AG04449 (cell line): ENCODE data around the gene PLS1.

ENCODE experiments used
- CTCF ChIA-PET: fragments of 350-600 bp; formaldehyde crosslinking; extraction: SDS; loops from one replicate; lab custom pipeline; 2021; ENCODE audit warnings: antibody characterized with exemption; lab: Yijun Ruan, JAX
- POLR2A ChIA-PET: fragments of 400-600, 350-600 bp; formaldehyde crosslinking; extraction: SDS; loops from one replicate; lab custom pipeline; 2020; ENCODE audit warnings: antibody characterized with exemption, inconsistent platforms; lab: Yijun Ruan, JAX
- DNase-seq: peaks from one replicate; pipeline ENCODE4 v3.0.0-alpha.2; 2010; ENCODE audit warnings: low read depth, low spot score
- H3K4me3 ChIP-seq: 2 replicates; pipeline ENCODE4 v1.5.1; 2011; ENCODE audit warnings: low read depth, mild to moderate bottlenecking, control low read depth, low read length
- CTCF ChIP-seq: IDR thresholded peaks from one replicate; pipeline ENCODE4 v1.5.1; 2011; ENCODE audit warnings: mild to moderate bottlenecking, moderate library complexity, low read length, control low read depth, inconsistent platforms; ENCODE audit not compliant: insufficient read depth; ENCODE audit errors: missing control alignments

The PLS1 gene

GRCh38 chr3:142657033-142657432 is 60.8 kb downstream of the PLS1 start:
- ChIA-PET POLR2A (no interaction called here), CTCF (no interaction called here)
- TF ChIP-seq CTCF: no peak
- no peak overlapping the region for H3K4me3 ChIP-seq
- DNase-seq: no peak

- CTCF ChIA-PET: no interaction called here
- H3K4me3 ChIP-seq: no peak overlapping the region
- POLR2A ChIA-PET: no interaction called here
- DNase-seq: no peak
- TF ChIP-seq CTCF: no peak
Measured at GRCh38 chr3:142660383-142660782, 64.2 kb downstream of the PLS1 start.

- no peak for DNase-seq
- ChIA-PET POLR2A (no interaction called here), CTCF (no interaction called here)
- H3K4me3 ChIP-seq: no peak overlapping the region
- no peak for TF ChIP-seq CTCF
Measured at GRCh38 chr3:142660893-142661292, 64.7 kb downstream of the PLS1 start.

GRCh38 chr3:142663865-142664264 is 67.7 kb downstream of the PLS1 start:
- no peak overlapping the region for H3K4me3 ChIP-seq
- ChIA-PET POLR2A (no interaction called here), CTCF (no interaction called here)
- no peak for TF ChIP-seq CTCF
- no peak for DNase-seq

- TF ChIP-seq CTCF: no peak
- no peak overlapping the region for H3K4me3 ChIP-seq
- ChIA-PET POLR2A (no interaction called here), CTCF (no interaction called here)
- DNase-seq: no peak
Measured at GRCh38 chr3:142664311-142664710, 68.1 kb downstream of the PLS1 start.

- CTCF ChIA-PET: no interaction called here
- TF ChIP-seq CTCF: no peak
- DNase-seq: no peak
- POLR2A ChIA-PET: no interaction called here
- H3K4me3 ChIP-seq: no peak overlapping the region
Measured at GRCh38 chr3:142664819-142665218, 68.6 kb downstream of the PLS1 start.

- ChIA-PET CTCF (no interaction called here), POLR2A (no interaction called here)
- DNase-seq: no peak
- H3K4me3 ChIP-seq: no peak overlapping the region
- TF ChIP-seq CTCF: no peak
Measured at GRCh38 chr3:142670120-142670519, 73.9 kb downstream of the PLS1 start.
